ENCODE data around the gene FKBP1A.

FKBP1A gene

DNA sequence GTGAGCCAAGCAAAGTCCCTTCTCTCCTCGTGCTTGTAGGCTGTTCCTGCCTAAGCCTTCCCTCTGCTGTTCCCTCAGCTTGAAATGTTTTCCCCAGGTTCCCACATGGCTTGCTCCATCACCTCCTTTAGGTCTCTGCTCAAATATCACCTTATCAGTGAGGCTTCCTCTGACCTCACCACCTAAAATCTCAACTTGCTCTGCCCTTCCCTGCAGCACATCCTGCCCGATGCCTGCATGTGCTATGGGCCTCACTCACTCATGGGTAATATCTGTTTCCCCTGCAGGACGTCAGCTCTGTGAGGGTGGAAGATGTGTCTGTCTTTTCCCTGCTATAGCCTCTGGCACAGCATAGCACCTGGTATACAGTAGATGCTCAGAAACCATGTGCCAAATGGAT lies 29.9 kb upstream of the FKBP1A start:
- no peak for ATAC-seq
- TF ChIP-seq TCF4 (CRISPR knock-in tag; IDR thresholded peaks at IDR 0.05; ENCODE audit: borderline replicate concordance) (no peak), BACH2 (CRISPR knock-in tag; IDR thresholded peaks at IDR 0.05; ENCODE audit: borderline replicate concordance) (no peak), ISL1 (CRISPR knock-in tag; IDR thresholded peaks at IDR 0.05) (no peak), OSR1 (CRISPR knock-in tag; IDR thresholded peaks at IDR 0.05) (no peak), ZNF565 (CRISPR knock-in tag; conservative IDR thresholded peaks at IDR 0.05; ENCODE audit: low read depth) (no peak), ZC3H10 (CRISPR knock-in tag; IDR thresholded peaks at IDR 0.05) (no peak), GLIS3 (CRISPR knock-in tag; IDR thresholded peaks at IDR 0.05) (no peak), PPARA (CRISPR knock-in tag; IDR thresholded peaks at IDR 0.05; ENCODE audit: borderline replicate concordance) (no peak)
- TF ChIP-seq, protein P1, sequence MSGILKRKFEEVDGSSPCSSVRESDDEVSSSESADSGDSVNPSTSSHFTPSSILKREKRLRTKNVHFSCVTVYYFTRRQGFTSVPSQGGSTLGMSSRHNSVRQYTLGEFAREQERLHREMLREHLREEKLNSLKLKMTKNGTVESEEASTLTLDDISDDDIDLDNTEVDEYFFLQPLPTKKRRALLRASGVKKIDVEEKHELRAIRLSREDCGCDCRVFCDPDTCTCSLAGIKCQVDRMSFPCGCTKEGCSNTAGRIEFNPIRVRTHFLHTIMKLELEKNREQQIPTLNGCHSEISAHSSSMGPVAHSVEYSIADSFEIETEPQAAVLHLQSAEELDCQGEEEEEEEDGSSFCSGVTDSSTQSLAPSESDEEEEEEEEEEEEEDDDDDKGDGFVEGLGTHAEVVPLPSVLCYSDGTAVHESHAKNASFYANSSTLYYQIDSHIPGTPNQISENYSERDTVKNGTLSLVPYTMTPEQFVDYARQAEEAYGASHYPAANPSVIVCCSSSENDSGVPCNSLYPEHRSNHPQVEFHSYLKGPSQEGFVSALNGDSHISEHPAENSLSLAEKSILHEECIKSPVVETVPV (CRISPR knock-in tag; IDR thresholded peaks at IDR 0.05), result no peak

- TF ChIP-seq, protein P1 (CRISPR knock-in tag; IDR thresholded peaks at IDR 0.05), result no peak
- TF ChIP-seq ISL1 (CRISPR knock-in tag; IDR thresholded peaks at IDR 0.05) (no peak), TOX (CRISPR knock-in tag; IDR thresholded peaks at IDR 0.05; ENCODE audit: borderline replicate concordance) (no peak)
- ATAC-seq, result no peak
Observed at GRCh38 chr20:1420066-1420465, 27.2 kb upstream of the FKBP1A start.

DNA sequence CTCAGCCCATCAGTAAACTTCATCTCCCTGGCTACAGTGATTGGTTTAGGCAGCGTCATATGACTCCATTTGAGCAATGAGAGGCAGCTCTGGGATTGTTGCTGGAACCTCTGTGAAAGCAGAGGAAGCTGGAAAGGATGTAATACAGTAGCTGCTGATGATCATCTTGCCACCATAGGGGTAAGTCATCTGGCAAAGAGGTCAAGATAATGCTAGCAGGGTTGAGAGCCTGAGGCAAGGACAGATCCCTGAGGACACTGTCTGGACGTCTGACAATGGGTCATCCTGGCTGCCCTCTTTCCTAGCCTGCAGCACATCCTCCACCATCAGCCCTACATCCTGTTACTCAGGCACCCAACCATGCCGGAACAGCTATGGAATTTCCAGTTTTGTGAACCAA lies 25.5 kb upstream of the FKBP1A start:
- TF ChIP-seq ESRRG (CRISPR knock-in tag; IDR thresholded peaks at IDR 0.05) (no peak), ARNTL (CRISPR knock-in tag; IDR thresholded peaks at IDR 0.05; ENCODE audit: borderline replicate concordance, low read depth) (no peak), RARB (CRISPR knock-in tag; IDR thresholded peaks at IDR 0.05) (no peak), BACH2 (CRISPR knock-in tag; IDR thresholded peaks at IDR 0.05; ENCODE audit: borderline replicate concordance) (no peak)
- TF ChIP-seq, protein P1 (CRISPR knock-in tag; IDR thresholded peaks at IDR 0.05), result no peak
- ATAC-seq, result no peak

DNA sequence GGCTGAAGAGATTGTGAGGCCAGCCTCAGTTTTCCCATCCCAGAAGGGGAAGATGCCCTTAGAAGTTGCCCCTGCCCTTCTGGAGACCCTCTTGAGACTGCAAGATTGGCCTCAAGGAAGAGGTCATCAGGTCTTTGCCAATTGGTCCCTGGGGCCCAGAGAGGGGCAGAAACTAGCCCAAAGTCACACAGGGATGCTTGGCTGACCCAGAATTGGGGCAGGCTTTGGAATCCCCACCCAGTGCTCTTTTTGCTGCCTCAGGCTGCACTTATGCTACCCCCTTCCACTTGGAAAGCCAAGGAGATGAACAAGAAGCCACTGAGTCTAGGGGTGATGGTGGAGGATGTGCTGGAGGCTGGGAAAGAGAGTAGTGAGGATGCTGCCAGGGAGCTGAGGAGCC lies 24.9 kb upstream of the FKBP1A start:
- ATAC-seq, result no peak
- no peak for TF ChIP-seq ZFP30 (CRISPR knock-in tag; IDR thresholded peaks at IDR 0.05)
- TF ChIP-seq ZNF8 (CRISPR knock-in tag; IDR thresholded peaks at IDR 0.05), result no peak
- TF ChIP-seq BACH2 (CRISPR knock-in tag; IDR thresholded peaks at IDR 0.05; ENCODE audit: borderline replicate concordance), result no peak
- TF ChIP-seq ARNTL (CRISPR knock-in tag; IDR thresholded peaks at IDR 0.05; ENCODE audit: borderline replicate concordance, low read depth), result no peak
- no peak for TF ChIP-seq TSHZ2 (CRISPR knock-in tag; IDR thresholded peaks at IDR 0.05)
- TF ChIP-seq, protein P1 (CRISPR knock-in tag; IDR thresholded peaks at IDR 0.05), result no peak
- no peak for TF ChIP-seq CSDC2 (CRISPR knock-in tag; IDR thresholded peaks at IDR 0.05)
- TF ChIP-seq PATZ1 (CRISPR knock-in tag; IDR thresholded peaks at IDR 0.05; ENCODE audit: borderline replicate concordance), result no peak
- TF ChIP-seq ZNF70 (CRISPR knock-in tag; IDR thresholded peaks at IDR 0.05), result no peak
- TF ChIP-seq ZNF565 (CRISPR knock-in tag; conservative IDR thresholded peaks at IDR 0.05; ENCODE audit: low read depth), result no peak
- TF ChIP-seq ZC3H10 (CRISPR knock-in tag; IDR thresholded peaks at IDR 0.05), result no peak
- no peak for TF ChIP-seq RARB (CRISPR knock-in tag; IDR thresholded peaks at IDR 0.05)
- TF ChIP-seq ISL1 (CRISPR knock-in tag; IDR thresholded peaks at IDR 0.05), result no peak
- TF ChIP-seq PPARA (CRISPR knock-in tag; IDR thresholded peaks at IDR 0.05; ENCODE audit: borderline replicate concordance), result no peak
- no peak for TF ChIP-seq ESRRG (CRISPR knock-in tag; IDR thresholded peaks at IDR 0.05)
- TF ChIP-seq, protein P2, sequence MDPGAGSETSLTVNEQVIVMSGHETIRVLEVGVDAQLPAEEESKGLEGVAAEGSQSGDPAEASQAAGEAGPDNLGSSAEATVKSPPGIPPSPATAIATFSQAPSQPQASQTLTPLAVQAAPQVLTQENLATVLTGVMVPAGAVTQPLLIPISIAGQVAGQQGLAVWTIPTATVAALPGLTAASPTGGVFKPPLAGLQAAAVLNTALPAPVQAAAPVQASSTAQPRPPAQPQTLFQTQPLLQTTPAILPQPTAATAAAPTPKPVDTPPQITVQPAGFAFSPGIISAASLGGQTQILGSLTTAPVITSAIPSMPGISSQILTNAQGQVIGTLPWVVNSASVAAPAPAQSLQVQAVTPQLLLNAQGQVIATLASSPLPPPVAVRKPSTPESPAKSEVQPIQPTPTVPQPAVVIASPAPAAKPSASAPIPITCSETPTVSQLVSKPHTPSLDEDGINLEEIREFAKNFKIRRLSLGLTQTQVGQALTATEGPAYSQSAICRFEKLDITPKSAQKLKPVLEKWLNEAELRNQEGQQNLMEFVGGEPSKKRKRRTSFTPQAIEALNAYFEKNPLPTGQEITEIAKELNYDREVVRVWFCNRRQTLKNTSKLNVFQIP (CRISPR knock-in tag; IDR thresholded peaks at IDR 0.05; ENCODE audit: borderline replicate concordance, low read depth), result no peak
- no peak for TF ChIP-seq SNAI2 (CRISPR knock-in tag; IDR thresholded peaks at IDR 0.05)
- TF ChIP-seq TOX (CRISPR knock-in tag; IDR thresholded peaks at IDR 0.05; ENCODE audit: borderline replicate concordance), result no peak
